Astrocyte of the cerebellum (primary cell): ENCODE measurements around the gene VWCE.
"Not testable (repeated sequence)": the region's sequence is repeated elsewhere in the genome, so short reads cannot be mapped to it uniquely, and the experiment has no call there.

ENCODE experiments used
- DNase-seq: peaks from one replicate; pipeline ENCODE4 v3.0.0-alpha.2; 2011; ENCODE audit warnings: low read depth
- H3K4me3 ChIP-seq: 2 replicates; pipeline ENCODE4 v1.5.1; 2011; ENCODE audit warnings: mild to moderate bottlenecking, low read depth, low read length, moderate library complexity
- CTCF ChIP-seq: IDR thresholded peaks from 2 replicates; pipeline ENCODE4 v1.5.1; 2012; ENCODE audit warnings: low read length, low read depth, moderate library complexity, mild to moderate bottlenecking; ENCODE audit errors: missing control alignments
- in situ Hi-C: cut with HindIII; loops from 2 replicates; pipeline ENCODE4 v1.10.0; 2017; ENCODE audit warnings: low sequenced_read_pairs

Gene VWCE

GRCh38 chr11:61264795-61265194 is 30.3 kb downstream of the VWCE start:
- no peak overlapping the region for H3K4me3 ChIP-seq
- TF ChIP-seq CTCF: no peak
- in situ Hi-C loops: no loop called here
- no peak for DNase-seq

GRCh38 chr11:61264371-61264770 is 30.7 kb downstream of the VWCE start:
- in situ Hi-C loops: no loop called here
- no peak for TF ChIP-seq CTCF
- H3K4me3 ChIP-seq: no peak overlapping the region
- no peak for DNase-seq

GRCh38 chr11:61259363-61259762 is 35.8 kb downstream of the VWCE start:
- in situ Hi-C loops: no loop called here
- TF ChIP-seq CTCF: no peak
- no peak overlapping the region for H3K4me3 ChIP-seq
- DNase-seq: no peak

GRCh38 chr11:61258546-61258945 is 36.6 kb downstream of the VWCE start:
- no peak overlapping the region for H3K4me3 ChIP-seq
- in situ Hi-C loops: no loop called here
- no peak for TF ChIP-seq CTCF
- DNase-seq: no peak

- TF ChIP-seq CTCF: no peak
- in situ Hi-C loops: no loop called here
- H3K4me3 ChIP-seq: no peak overlapping the region
- no peak for DNase-seq
Observed at GRCh38 chr11:61256710-61257482, 38.2 kb downstream of the VWCE start.

GRCh38 chr11:61254403-61255025 is 40.6 kb downstream of the VWCE start:
- TF ChIP-seq CTCF: peak; percentile 93
- in situ Hi-C loops: no loop called here
- peak; percentile 26 for DNase-seq
- no peak overlapping the region for H3K4me3 ChIP-seq

GRCh38 chr11:61252332-61252731 is 42.8 kb downstream of the VWCE start:
- H3K4me3 ChIP-seq, in situ Hi-C loops, DNase-seq: not testable (repeated sequence)

GRCh38 chr11:61250796-61251765 is 44.0 kb downstream of the VWCE start:
- in situ Hi-C loops, H3K4me3 ChIP-seq, DNase-seq: not testable (repeated sequence)

- DNase-seq, in situ Hi-C loops, H3K4me3 ChIP-seq: not testable (repeated sequence)
Observed at GRCh38 chr11:61249201-61249600, 45.9 kb downstream of the VWCE start.

GRCh38 chr11:61248071-61248470 is 47.0 kb downstream of the VWCE start:
- DNase-seq, H3K4me3 ChIP-seq, in situ Hi-C loops: not testable (repeated sequence)
